Adrenal gland (tissue), 12 donors: ENCODE results near the gene TEAD1. TPM values are rescaled to one million over a fixed set of nuclear protein-coding genes. Genes with fewer than 3 reads are reported as not detected.

ENCODE experiments used
- DNase-seq, 7 donors: peaks; one replicate each; pipeline ENCODE4 v3.0.0-alpha.2; 2019 to 2020
- H3K27ac ChIP-seq, 5 donors: fragments of 200-600 bp; sonication (generic) in 4 of 5; 1 replicate in 3 of 5; 2 replicates in 2 of 5; pipeline versions ENCODE4 v1.5.1 to v1.8.0; 2016 to 2020; ENCODE audit warnings: mild to moderate bottlenecking in 1 of 5
- H3K27me3 ChIP-seq: fragments of 200-600 bp; 2 replicates; pipeline ENCODE4 v1.8.0; 2021
- H3K36me3 ChIP-seq, 2 donors: fragments of 200-600 bp; replicated peaks in 1 of 2; 1 replicate in 1 of 2; 2 replicates in 1 of 2; pipeline versions ENCODE4 v1.5.1 to v1.8.0; 2018 to 2022
- H3K4me1 ChIP-seq, 2 donors: fragments of 200-600 bp; replicated peaks in 1 of 2; 1 replicate in 1 of 2; 2 replicates in 1 of 2; pipeline versions ENCODE4 v1.5.1 to v1.8.0; 2018 to 2021
- H3K4me3 ChIP-seq, 4 donors: fragments of 200-600 bp; sonication (generic) in 3 of 4; one replicate each; pipeline ENCODE4 v1.5.1; 2016 to 2018
- H3K9me3 ChIP-seq, 3 donors: fragments of 200-600 bp; sonication (generic) in 1 of 3; replicated peaks in 1 of 3; 1 replicate in 2 of 3; 2 replicates in 1 of 3; pipeline versions ENCODE4 v1.5.1 to v1.8.0; 2016 to 2021
- POLR2A ChIP-seq, 2 donors: fragments of 450-650 bp; IDR thresholded peaks; one replicate each; pipeline ENCODE4 v1.6.1; 2017; ENCODE audit warnings: antibody characterized with exemption in 2 of 2, mild to moderate bottlenecking in 2 of 2, moderate library complexity in 1 of 2
- WGBS, 4 donors: extraction: QIAGEN DNeasy Blood & Tissue Kit in 2 of 4; methylation state at CpG; one replicate each; pipeline versions ENCODE4 v1.1.5 to v1.1.7; 2013 to 2017; 5-methylcytosine and 5-hydroxymethylcytosine counted together
- intact Hi-C, 2 donors: fragments of 100-400 bp; cut with DNase I; formaldehyde crosslinking; loops; one replicate each; pipeline versions ENCODE4 v1.14.1 to v1.15.0; 2022 to 2023
- polyA plus RNA-seq, 3 donors: library from polyadenylated mRNA; stranded (reverse); fragments of 200-250 nt in 2 of 3; fragments of 350-450 nt in 1 of 3; fragmentation: Illumina TruSeq in 1 of 3; extraction: RNeasy Lipid Tissue Mini Kit (QIAGEN cat#74804) in 1 of 3; gene quantifications; one replicate each; pipeline ENCODE4 v1.2.3, GENCODE V29; 2013 to 2014
- total RNA-seq, 9 donors: library from RNA; depleted of rRNA in 4 of 9; stranded (reverse); fragments of >200 nt in 4 of 9; fragments of 120-200 nt in 1 of 9; fragmentation: NEBNext Ultra II Directional in 1 of 9; extraction: Animal tissue kit (Norgen Biotek cat#: 25700) in 1 of 9; gene quantifications; one replicate each; pipeline versions ENCODE4 v1.1.0 to v1.2.4, GENCODE V29; 2013 to 2023
- TF ChIP-seq, protein P1 (sequence below), 6 experiments: fragments of 450-650 bp in 4 of 6; fragments of 200-600 bp in 2 of 6; sonication (generic) in 1 of 6; IDR thresholded peaks; 1 replicate in 5 of 6; 2 replicates in 1 of 6; pipeline versions ENCODE4 v1.5.1 to v1.8.0; 2016 to 2021; ENCODE audit warnings: antibody characterized with exemption in 6 of 6, mild to moderate bottlenecking in 2 of 6, moderate library complexity in 1 of 6
- donor health status: healthy with polysubstance abuse.
- donor health status: Bipolar disorder and iron deficiency.
- donor health status: DM: yes; HTN: yes; CAD: no.
- donor health status: DM: no; HTN: no; CAD: no.
- donor health status: DM: no; HTN: no; CAD: no.
- donor health status: DM: yes; HTN: yes; CAD: no.

Gene TEAD1
- total and polyA plus RNA-seq, 12 donors, result 3.9 to 49.9 (median 35.1) TPM

DNA sequence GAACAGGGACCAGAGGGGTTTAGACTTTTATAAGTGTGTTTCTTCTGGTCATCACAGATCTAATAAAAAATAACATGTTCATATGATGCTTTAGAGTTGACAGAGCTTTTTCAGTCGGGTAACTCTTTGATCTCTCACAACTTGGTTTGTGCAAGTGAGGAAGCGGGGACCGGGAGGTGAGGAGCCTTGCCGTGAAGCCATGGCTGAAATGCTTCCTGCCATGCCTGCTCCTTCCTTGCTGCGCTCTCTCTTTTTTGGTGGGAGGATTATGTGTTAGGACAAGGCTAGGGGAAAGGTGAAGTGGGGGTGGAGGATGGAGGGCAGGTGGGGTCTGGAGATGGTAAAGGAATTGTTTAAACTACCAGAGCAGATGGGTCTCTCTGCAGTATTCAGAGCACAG lies 23.8 kb downstream of the TEAD1 start:
- intact Hi-C loops, result no loop called here
- peaks cover 20 to 48% of the 10 kb centered on the region in 2 donors for H3K4me1 ChIP-seq

DNA sequence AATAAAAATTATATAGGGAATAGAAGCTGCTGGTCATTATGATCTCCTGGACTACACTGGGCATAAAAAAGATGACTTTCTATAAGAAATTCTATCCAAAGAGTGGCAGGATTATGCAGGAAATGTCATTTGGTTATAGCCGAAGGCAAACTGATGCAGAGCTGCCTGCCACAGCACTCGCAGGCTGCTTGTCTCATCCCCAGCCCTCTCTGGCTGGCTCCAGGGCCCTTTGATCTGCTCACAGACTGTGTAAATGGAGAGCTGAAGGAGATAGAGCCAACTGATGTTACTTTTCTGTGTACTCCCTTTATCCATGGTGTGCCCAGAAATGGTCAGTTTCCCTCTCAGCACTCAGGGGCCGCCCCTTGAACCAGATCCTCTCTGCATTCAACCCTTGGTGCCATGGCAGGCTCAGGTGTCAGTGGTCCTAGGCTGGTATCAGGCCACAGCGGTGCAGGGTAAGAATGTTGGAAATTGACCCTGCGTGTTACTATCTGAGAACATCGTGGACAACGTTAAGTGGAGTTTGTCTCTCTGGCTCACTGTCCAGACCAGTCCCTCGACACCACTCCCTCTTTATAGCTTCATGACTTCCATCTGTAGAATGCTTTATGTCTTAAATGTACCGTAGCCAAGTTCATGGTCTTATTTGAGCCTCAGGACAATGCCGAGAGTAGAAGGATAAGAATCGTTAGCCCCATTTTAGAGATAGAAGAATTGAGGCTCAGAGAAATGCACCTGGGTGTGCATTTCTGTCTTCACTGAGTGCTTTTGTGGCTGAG lies 27.8 kb downstream of the TEAD1 start:
- DNase-seq, result peak in 1 of 7 donors; percentile 15
- H3K9me3 ChIP-seq, result no peaks in the 10 kb centered on the region
- no peak overlapping the region for H3K27ac ChIP-seq
- peaks cover 0 to 23% of the 10 kb centered on the region in 2 donors for H3K4me1 ChIP-seq
- no peaks in the 10 kb centered on the region for H3K27me3 ChIP-seq
- H3K4me3 ChIP-seq, result no peak overlapping the region
- 82 to 92% (median 88%) methylated on average over 10 to 11 of the region's 11 CpGs for WGBS, 4 donors
- no peaks in the 10 kb centered on the region for H3K36me3 ChIP-seq
- intact Hi-C loops, result no loop called here
- TF ChIP-seq POLR2A (IDR thresholded peaks at IDR 0.05), result no peak
- TF ChIP-seq, protein P1, sequence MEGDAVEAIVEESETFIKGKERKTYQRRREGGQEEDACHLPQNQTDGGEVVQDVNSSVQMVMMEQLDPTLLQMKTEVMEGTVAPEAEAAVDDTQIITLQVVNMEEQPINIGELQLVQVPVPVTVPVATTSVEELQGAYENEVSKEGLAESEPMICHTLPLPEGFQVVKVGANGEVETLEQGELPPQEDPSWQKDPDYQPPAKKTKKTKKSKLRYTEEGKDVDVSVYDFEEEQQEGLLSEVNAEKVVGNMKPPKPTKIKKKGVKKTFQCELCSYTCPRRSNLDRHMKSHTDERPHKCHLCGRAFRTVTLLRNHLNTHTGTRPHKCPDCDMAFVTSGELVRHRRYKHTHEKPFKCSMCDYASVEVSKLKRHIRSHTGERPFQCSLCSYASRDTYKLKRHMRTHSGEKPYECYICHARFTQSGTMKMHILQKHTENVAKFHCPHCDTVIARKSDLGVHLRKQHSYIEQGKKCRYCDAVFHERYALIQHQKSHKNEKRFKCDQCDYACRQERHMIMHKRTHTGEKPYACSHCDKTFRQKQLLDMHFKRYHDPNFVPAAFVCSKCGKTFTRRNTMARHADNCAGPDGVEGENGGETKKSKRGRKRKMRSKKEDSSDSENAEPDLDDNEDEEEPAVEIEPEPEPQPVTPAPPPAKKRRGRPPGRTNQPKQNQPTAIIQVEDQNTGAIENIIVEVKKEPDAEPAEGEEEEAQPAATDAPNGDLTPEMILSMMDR (IDR thresholded peaks at IDR 0.05), result no peak

More for the DNA sequence above, 23.8 kb downstream of the TEAD1 start:
- Histone ChIP-seq H3K9me3 (no peaks in the 10 kb centered on the region), H3K27me3 (no peaks in the 10 kb centered on the region), H3K27ac (no peak overlapping the region), H3K4me3 (no peak overlapping the region), H3K36me3 (no peaks in the 10 kb centered on the region)
- DNase-seq, result peak in 1 of 7 donors; percentile 15
- 65 to 80% (median 75%) methylated on average over 5 of the region's 5 CpGs for WGBS, 4 donors
- TF ChIP-seq, protein P1 (IDR thresholded peaks at IDR 0.05), result no peak
- no peak for TF ChIP-seq POLR2A (IDR thresholded peaks at IDR 0.05)

DNA sequence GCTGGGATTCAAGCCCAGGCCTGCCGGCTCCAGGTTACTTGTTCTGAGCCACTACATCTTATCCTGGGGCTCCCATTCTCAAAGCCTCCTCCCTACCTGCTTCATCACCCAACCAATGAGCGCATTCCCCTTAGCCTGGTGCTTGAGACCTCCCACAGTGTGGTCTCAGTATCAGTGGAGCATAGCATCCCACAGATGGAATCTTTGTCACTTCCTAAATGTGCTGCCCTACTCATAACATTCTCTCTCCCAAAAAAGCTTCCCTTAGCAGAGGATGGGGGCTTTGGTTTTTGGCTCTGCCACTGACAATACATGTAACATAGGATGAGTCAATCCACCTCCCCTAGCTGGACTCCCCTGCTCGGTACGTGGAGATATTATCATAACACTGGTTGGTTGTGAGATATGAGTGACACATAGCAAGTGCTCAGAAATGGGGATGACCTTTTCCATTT lies 28.8 kb downstream of the TEAD1 start:
- 68 to 82% (median 73%) methylated on average over 4 of the region's 4 CpGs for WGBS, 4 donors
- peaks cover 1 to 34% of the 10 kb centered on the region in 2 donors for H3K4me1 ChIP-seq
- no peaks in the 10 kb centered on the region for H3K9me3 ChIP-seq
- DNase-seq, result no peak
- TF ChIP-seq POLR2A (IDR thresholded peaks at IDR 0.05), result no peak
- TF ChIP-seq, protein P1 (IDR thresholded peaks at IDR 0.05), result no peak
- H3K27me3 ChIP-seq, result no peaks in the 10 kb centered on the region
- no peak overlapping the region for H3K4me3 ChIP-seq
- intact Hi-C loops, result no loop called here
- H3K27ac ChIP-seq, result no peak overlapping the region
- H3K36me3 ChIP-seq, result no peaks in the 10 kb centered on the region

DNA sequence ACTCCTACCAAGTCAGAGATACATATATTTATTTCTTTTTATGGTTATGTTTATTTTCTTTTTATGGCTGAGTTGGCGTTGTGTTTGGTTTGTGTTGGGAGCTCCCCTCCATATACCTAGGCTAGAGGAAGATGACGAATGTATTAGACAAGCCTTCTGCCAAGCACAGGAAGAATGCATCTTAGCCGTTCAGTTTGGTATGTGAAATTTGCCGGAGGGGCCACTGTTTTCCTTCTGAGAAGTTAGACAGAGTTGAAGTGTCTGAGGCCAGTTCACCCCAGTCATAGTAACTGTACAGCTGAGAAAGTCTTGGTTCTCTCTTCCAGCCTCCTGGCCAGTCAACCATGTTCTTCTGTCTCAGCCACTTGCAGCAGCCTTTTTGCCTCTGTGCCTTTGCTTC lies 29.8 kb downstream of the TEAD1 start:
- Histone ChIP-seq H3K36me3 (no peaks in the 10 kb centered on the region), H3K9me3 (no peaks in the 10 kb centered on the region), H3K27ac (no peak overlapping the region), H3K27me3 (no peaks in the 10 kb centered on the region), H3K4me1 (peaks cover 4 to 38% of the 10 kb centered on the region in 2 donors), H3K4me3 (no peak overlapping the region)
- no peak for DNase-seq
- WGBS, 4 donors, result 80 to 86% (median 82%) methylated on average over 4 of the region's 4 CpGs
- TF ChIP-seq, protein P1 (IDR thresholded peaks at IDR 0.05), result no peak
- TF ChIP-seq POLR2A (IDR thresholded peaks at IDR 0.05), result no peak
- intact Hi-C loops, result no loop called here
